HAP-1 (cell line): Measurements from ENCODE around the gene CHCHD6.

Experiments
- DNase-seq, 2 experiments: peaks; one replicate each; pipeline ENCODE4 v3.0.0-alpha.2; 2016 to 2020; ENCODE audit warnings: low spot score in 2 of 2
- H3K27me3 ChIP-seq: fragments of 250-450 bp; sonication (Bioruptor Pico); 2 replicates; pipeline ENCODE4 v1.5.1; 2020; ENCODE audit warnings: low read depth, mild to moderate bottlenecking, moderate library complexity
- H3K36me3 ChIP-seq: fragments of 250-450 bp; sonication (Bioruptor Pico); replicated peaks from 2 replicates; pipeline ENCODE4 v1.5.1; 2020; ENCODE audit warnings: mild to moderate bottlenecking
- H3K4me1 ChIP-seq: fragments of 250-450 bp; sonication (Bioruptor Pico); 2 replicates; pipeline ENCODE4 v1.5.1; 2020; ENCODE audit warnings: mild to moderate bottlenecking
- H3K4me3 ChIP-seq: fragments of 250-450 bp; sonication (Bioruptor Pico); 2 replicates; pipeline ENCODE4 v1.5.1; 2020; ENCODE audit warnings: mild to moderate bottlenecking, moderate library complexity
- H3K9me3 ChIP-seq: fragments of 250-450 bp; sonication (Bioruptor Pico); 2 replicates; pipeline ENCODE4 v1.5.1; 2020; ENCODE audit warnings: mild to moderate bottlenecking, moderate library complexity
- in situ Hi-C: fragments of 300-500 bp; cut with MboI; formaldehyde crosslinking; loops from 3 replicates; pipeline ENCODE4 v1.14.3; 2020; ENCODE audit warnings: low sequenced_read_pairs, inconsistent platforms, mixed read lengths

CHCHD6 gene

DNA sequence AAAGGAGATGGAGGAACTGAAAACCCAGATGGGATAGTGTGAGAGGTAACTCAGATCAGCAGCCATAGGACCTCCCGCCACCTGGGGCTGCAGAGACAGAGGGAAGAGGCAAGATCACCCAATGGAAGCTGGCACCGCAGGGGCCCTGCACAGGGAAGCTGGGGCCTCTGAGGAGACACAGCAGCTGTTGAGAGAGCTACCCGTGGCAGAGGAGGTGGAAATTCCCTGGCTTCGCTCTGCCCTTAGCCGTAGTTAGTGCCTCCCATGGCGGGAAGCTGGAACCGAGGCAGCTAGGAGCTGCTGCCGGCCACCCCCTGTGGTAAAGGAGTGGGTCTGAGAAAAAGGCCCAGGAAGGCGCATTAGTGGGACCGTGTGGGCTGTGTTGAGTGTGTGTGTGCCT lies 260.9 kb downstream of the CHCHD6 start:
- in situ Hi-C loops, result no loop called here
- no peak for DNase-seq
- Histone ChIP-seq H3K4me1 (peaks cover 5% of the 10 kb centered on the region), H3K27me3 (no peaks in the 10 kb centered on the region), H3K9me3 (no peaks in the 10 kb centered on the region), H3K36me3 (no peaks in the 10 kb centered on the region), H3K4me3 (no peak overlapping the region)

DNA sequence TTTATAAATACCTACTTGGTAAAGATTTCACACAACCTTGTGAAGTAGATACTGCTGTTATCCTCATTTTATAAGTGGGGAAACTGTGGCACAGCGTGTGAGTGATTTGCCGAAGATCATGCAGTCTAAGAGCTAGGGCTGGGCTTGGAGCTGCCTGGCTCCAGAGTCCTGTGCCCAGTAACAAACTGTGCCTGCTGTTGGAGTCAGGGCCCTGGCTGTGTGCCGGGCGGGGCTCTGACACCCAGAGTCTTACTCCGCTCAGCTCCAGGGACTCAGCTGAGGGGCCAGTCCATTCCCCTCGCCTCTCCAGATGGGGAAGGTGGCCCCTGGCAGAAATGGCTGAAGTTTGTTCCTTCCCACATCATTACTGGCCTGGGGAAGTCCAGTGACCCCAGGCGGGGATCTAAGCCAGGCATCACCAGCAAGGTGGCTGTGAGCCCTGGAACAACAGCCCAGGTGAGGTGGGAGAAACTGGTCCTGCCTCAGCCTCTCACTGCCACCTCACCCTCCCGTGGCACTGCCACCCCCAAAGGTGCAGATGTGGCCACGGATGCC lies 261.6 kb downstream of the CHCHD6 start:
- H3K27me3 ChIP-seq, result no peaks in the 10 kb centered on the region
- H3K36me3 ChIP-seq, result no peaks in the 10 kb centered on the region
- DNase-seq, result no peak
- peaks cover 5% of the 10 kb centered on the region for H3K4me1 ChIP-seq
- no peaks in the 10 kb centered on the region for H3K9me3 ChIP-seq
- H3K4me3 ChIP-seq, result no peak overlapping the region
- in situ Hi-C loops, result no loop called here

DNA sequence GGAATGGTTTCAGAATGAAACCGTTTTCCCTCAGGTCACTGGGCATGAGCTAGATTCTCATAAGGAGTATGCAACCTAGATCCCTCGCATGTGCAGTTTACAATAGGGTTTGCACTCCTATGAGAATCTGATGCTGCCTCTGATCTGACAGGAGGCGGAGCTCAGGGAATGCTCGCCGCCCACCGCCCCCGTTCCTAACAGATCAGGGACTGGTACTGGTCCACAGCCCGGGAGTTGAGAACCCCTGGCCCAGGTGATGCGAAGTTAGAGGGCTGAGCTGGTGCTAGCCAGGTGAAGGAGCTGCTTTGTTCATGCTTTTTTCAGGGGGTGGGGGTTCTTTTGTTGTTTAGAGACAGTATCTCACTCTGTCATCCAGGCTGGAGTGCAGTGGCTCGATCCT lies 263.3 kb downstream of the CHCHD6 start:
- no peak for DNase-seq
- Histone ChIP-seq H3K36me3 (no peaks in the 10 kb centered on the region), H3K9me3 (no peaks in the 10 kb centered on the region), H3K4me1 (peaks cover 5% of the 10 kb centered on the region), H3K4me3 (no peak overlapping the region), H3K27me3 (no peaks in the 10 kb centered on the region)
- in situ Hi-C loops, result no loop called here

DNA sequence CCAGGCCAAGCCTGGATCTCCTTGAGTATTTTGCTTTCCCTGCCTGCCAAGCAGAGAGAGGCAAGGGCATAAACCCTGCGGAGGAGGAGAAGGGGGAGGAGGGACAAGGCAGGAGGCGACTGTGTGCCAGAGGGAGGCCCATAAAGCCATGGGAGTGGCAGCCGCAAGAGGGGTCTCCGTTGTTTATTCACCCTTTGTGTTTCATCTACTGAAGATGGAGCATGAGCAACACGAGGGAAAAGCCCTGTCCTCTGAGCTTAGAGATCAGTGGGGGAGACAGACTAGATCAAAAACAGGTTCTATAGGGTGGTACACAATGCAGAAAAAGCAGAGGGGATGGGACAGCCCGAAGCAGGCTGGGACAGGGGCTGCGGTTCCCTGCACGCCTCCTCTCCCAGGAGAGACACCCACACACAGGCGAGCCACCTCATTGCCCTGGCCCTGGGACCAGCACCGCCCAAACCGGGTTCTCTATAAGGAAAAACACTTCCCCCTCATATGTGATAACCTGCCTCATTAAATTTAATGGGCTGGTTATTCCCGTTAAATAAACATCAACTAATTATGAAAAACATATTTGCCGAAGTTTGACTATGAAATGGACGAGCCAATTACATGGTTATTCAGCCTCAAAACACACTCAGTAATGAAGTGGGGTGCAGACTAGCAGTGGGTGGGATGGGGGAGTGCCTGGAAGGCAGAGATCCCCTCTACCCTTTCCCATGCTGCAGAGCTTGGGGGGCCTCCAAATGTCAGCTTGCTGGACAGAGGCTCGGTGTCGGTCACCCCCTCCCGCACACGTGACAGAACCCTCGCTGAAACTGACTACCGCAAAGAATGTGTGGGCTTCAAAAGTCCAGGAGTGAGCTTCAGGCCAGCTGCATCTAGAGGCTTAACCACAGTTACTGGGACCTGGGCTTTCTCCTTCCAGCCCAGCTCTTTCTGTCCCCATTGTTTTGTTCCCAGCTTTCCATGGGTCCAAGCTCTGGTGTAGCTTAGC lies 264.7 kb downstream of the CHCHD6 start:
- DNase-seq, result no peak
- Histone ChIP-seq H3K9me3 (no peaks in the 10 kb centered on the region), H3K36me3 (no peaks in the 10 kb centered on the region), H3K27me3 (no peaks in the 10 kb centered on the region), H3K4me3 (no peak overlapping the region), H3K4me1 (peaks cover 5% of the 10 kb centered on the region)
- in situ Hi-C loops, result no loop called here

DNA sequence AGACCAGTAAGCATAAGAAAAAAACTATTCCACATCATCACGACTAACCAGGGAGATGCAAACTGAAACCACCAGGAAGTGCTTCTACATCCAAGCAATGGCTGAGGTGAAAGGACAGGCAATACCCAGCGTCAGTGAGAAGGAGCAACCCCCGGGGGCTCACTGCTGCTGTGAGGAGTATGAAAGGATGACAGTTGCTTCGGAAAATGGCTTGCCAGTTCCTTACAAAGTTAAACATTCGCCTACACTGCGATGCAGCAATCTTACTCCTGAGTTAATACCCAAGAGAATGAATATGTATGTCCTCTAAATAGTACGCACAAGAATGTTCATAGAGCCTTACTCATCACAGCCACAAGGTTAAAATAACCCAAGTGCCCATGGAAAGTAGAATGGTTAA lies 265.5 kb downstream of the CHCHD6 start:
- DNase-seq, result no peak
- in situ Hi-C loops, result no loop called here

DNA sequence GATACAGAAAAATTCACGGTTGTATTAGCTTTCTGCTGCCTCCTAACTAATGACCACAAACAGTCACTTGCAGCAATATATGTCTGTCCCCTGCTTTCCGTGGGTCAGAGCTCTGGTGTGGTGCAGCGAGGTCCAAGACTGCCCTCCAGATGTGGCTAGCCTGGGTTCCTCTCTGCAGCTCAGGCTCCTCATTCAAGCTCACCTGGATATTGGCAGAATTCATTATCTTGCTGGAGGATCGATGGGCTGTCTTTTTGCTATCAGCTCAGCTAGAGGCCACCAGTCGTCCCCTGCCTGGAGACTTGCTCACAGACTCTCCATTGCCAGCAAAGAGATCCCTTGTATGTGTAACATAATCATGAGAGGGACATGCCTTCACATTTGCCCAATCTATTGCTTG lies 266.1 kb downstream of the CHCHD6 start:
- Histone ChIP-seq H3K4me1 (peaks cover 5% of the 10 kb centered on the region), H3K9me3 (peaks cover 4% of the 10 kb centered on the region), H3K4me3 (no peak overlapping the region), H3K27me3 (no peaks in the 10 kb centered on the region), H3K36me3 (no peaks in the 10 kb centered on the region)
- no peak for DNase-seq
- in situ Hi-C loops, result no loop called here

More for the DNA sequence above, 265.5 kb downstream of the CHCHD6 start:
- Histone ChIP-seq H3K4me3 (no peak overlapping the region), H3K9me3 (no peaks in the 10 kb centered on the region), H3K36me3 (no peaks in the 10 kb centered on the region), H3K27me3 (no peaks in the 10 kb centered on the region), H3K4me1 (peaks cover 5% of the 10 kb centered on the region)

DNA sequence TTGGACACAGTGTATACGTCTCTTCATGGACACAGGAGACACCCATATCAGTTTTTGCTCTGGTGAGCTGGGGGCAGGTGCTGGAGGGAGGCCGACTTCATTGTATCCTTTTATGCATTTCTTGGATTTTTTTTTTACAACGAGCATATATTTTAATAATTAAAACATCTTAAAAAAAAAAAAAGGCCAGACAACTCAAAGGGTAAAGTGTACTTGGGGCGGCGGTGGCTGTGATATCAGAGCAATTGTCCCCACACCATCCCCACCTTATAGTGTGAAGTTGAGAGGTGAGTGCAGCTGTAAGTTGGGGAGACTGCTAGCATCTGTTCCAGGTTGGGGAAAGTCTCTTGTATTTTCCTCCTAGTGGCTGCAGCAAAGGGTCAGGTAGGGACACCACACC lies 266.9 kb downstream of the CHCHD6 start:
- Histone ChIP-seq H3K27me3 (no peaks in the 10 kb centered on the region), H3K36me3 (no peaks in the 10 kb centered on the region), H3K4me1 (peaks cover 5% of the 10 kb centered on the region), H3K4me3 (no peak overlapping the region), H3K9me3 (peaks cover 8% of the 10 kb centered on the region)
- DNase-seq, result no peak
- in situ Hi-C loops, result no loop called here

DNA sequence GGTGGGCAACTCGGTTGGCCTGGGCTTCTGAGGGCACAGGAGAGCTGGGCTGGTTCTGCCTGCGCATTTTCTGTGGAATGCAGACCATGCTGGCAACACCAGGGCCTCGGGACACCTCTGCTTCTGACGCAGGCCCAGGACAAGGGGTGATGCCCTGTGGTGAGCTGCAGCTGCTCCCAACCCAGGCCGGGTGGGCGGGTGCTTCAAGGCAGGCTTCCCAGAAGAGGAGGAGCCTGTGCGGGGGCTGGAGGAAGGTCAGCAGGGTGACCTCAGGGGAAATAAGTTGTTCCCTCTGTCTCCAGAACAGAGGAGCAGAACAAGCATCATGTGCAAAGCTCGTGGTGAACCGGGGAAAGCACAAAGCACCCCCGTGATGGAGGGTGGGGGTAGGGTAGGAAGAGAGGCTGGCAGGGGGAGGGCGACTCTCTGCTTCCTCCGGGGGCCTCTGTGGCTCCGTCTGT lies 267.9 kb downstream of the CHCHD6 start:
- in situ Hi-C loops, result no loop called here

DNA sequence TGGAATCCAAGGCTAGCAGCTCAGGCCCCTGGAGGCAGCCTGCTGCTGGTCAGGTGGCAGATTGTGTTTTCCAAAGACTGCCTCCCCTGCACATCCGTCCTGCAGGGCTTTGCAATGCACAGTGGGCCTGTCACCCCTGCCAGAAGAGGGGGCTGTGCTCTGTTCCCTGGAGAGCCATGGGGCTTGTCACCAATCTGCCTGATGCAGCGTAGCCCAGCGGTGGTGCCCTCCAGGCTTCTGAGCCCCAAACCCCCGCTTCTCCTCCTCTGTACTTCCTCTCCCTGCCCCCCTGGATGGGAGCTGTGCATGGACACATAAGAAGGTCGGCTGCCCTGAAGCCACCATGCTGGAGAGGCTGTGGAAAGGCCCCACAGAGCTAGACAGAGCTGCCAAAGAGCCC lies 268.8 kb downstream of the CHCHD6 start:
- in situ Hi-C loops, result no loop called here
- no peak for DNase-seq
- H3K27me3 ChIP-seq, result no peaks in the 10 kb centered on the region
- H3K9me3 ChIP-seq, result peaks cover 8% of the 10 kb centered on the region
- H3K4me3 ChIP-seq, result no peak overlapping the region
- peaks cover 3% of the 10 kb centered on the region for H3K4me1 ChIP-seq
- no peaks in the 10 kb centered on the region for H3K36me3 ChIP-seq

More for the DNA sequence above, 267.9 kb downstream of the CHCHD6 start:
- no peak for DNase-seq
- Histone ChIP-seq H3K36me3 (no peaks in the 10 kb centered on the region), H3K4me1 (peaks cover 5% of the 10 kb centered on the region), H3K4me3 (no peak overlapping the region), H3K9me3 (peaks cover 8% of the 10 kb centered on the region), H3K27me3 (no peaks in the 10 kb centered on the region)

DNA sequence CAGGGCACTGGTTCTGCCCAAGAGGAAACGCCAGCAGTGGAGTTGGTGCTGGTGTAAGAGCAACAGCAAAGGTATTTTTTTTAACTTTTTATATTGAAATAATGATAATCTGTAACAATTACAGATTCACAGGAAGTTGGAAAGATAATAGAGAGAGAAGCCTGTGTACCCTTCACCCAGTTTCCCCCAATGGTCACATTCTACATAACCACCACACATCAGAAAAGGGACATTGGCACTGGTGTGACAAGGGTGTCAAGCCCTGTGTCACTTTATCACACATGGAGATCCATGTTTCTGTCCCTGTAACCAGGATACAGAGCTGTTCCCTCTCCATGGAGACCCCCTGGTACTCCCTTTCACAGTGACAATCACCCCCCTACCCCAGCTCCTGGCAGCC lies 269.8 kb downstream of the CHCHD6 start:
- no peak for DNase-seq
- Histone ChIP-seq H3K27me3 (no peaks in the 10 kb centered on the region), H3K9me3 (peaks cover 8% of the 10 kb centered on the region), H3K4me1 (no peaks in the 10 kb centered on the region), H3K4me3 (no peak overlapping the region), H3K36me3 (no peaks in the 10 kb centered on the region)
- in situ Hi-C loops, result no loop called here

DNA sequence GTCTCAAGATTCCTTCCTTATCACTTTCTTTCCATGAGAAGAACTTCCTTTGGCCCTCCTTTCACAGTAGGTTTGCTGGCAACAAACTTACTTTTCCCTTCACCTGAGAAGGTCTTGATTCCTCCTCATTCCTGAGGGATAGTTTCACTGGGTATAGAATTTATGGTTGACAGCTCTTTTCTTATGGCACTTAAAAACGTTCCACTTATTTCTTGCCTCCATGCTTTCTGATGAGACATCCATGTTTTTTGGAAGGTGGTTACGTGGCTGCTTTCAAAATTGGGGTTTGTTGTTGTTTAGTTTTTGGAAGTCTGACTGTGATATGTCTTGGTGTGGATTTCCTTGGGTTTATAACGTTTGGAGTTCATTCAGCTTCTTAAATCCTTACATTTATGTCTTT lies 270.7 kb downstream of the CHCHD6 start:
- H3K4me3 ChIP-seq, result no peak overlapping the region
- in situ Hi-C loops, result no loop called here
- H3K27me3 ChIP-seq, result peaks cover 7% of the 10 kb centered on the region; the same call in 1 of the 2 replicates
- no peaks in the 10 kb centered on the region for H3K4me1 ChIP-seq
- no peaks in the 10 kb centered on the region for H3K36me3 ChIP-seq
- DNase-seq, result no peak
- H3K9me3 ChIP-seq, result peaks cover 8% of the 10 kb centered on the region

DNA sequence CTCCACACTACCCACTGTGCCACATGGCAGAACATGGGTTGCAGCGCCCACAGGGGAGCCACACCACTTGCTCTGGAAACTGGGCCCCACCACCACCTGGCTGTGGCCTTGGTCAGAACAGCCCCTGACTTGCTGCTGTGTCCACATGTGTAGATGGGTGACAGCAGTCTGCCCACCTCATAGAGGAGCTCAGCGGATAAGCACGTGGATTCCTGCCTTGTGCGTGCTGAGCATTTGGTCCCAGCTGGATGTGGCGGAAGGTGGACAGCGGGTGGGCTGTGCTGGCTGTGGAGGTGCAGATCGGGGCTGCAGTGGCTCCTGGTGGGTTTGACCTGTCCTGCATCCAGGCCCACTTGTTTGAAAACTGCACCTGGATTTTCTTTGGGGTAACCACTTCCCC lies 272.9 kb downstream of the CHCHD6 start:
- Histone ChIP-seq H3K36me3 (no peaks in the 10 kb centered on the region), H3K9me3 (peaks cover 8% of the 10 kb centered on the region), H3K4me1 (peaks cover under 1% of the 10 kb centered on the region; the same call in 1 of the 2 replicates), H3K27me3 (peaks cover 7% of the 10 kb centered on the region; the same call in 1 of the 2 replicates), H3K4me3 (no peak overlapping the region)
- DNase-seq, result no peak
- in situ Hi-C loops, result no loop called here

DNA sequence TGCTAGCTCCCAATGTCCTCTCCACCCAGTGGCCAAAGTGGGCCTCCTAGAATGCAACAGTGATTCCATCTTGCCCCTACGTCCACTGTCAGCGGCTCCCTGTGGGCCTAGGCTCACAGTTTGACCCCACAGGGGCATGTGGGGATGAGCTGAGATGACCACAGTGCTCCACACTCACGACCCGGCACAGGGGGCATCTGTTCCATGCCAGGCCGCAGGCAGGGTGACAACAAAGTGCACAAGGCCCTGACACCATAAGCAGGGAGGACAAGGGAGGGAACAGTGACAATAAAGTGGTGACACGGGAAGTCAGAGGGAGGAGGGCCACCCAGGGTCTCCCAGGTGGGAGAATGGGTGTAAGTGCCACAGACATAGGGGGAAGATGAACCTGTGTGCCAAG lies 273.8 kb downstream of the CHCHD6 start:
- H3K9me3 ChIP-seq, result peaks cover 8% of the 10 kb centered on the region
- H3K4me1 ChIP-seq, result peaks cover 5% of the 10 kb centered on the region; the same call in 1 of the 2 replicates
- no peaks in the 10 kb centered on the region for H3K36me3 ChIP-seq
- in situ Hi-C loops, result no loop called here
- H3K27me3 ChIP-seq, result peaks cover 7% of the 10 kb centered on the region; the same call in 1 of the 2 replicates
- DNase-seq, result no peak
- H3K4me3 ChIP-seq, result no peak overlapping the region

DNA sequence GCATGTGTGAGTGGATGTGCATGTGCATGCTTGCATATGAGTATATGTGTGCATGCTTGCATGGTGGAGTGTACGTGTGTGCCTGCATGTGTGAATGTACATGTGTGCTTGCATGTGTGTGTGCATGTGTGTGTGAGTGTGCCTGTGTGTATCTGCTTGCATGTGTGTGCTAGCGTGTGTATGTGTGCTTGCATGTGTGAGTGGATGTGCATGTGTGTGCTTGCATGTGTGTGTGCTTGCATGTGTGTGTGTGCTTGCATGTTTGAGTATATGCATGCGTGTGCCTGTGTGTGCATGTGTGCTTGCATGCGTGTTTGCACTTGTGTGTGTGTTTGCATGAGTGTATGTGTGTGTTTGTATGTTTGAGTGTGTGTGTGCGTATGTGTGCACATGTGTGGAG lies 274.3 kb downstream of the CHCHD6 start:
- H3K4me3 ChIP-seq, result no peak overlapping the region

More for the DNA sequence above, 274.3 kb downstream of the CHCHD6 start:
- H3K36me3 ChIP-seq, result no peaks in the 10 kb centered on the region
- peaks cover 7% of the 10 kb centered on the region; the same call in 1 of the 2 replicates for H3K27me3 ChIP-seq
- no peak for DNase-seq
- H3K9me3 ChIP-seq, result peaks cover 8% of the 10 kb centered on the region
- in situ Hi-C loops, result no loop called here
- peaks cover 5% of the 10 kb centered on the region; the same call in 1 of the 2 replicates for H3K4me1 ChIP-seq
